Keratinocyte (primary cell): Measurements from ENCODE around the gene SLC22A1. TPM values are rescaled to one million over a fixed set of nuclear protein-coding genes. Genes with fewer than 3 reads are reported as not detected.

ENCODE experiments used
- DNase-seq: peaks from one replicate; pipeline ENCODE4 v3.0.0-alpha.2; 2011; ENCODE audit warnings: low read depth, missing footprints, low spot score
- FAIRE-seq: peaks from 2 replicates; lab custom pipeline; 2011; peaks lifted over from hg19 to GRCh38; lab: Jason Lieb, UNC
- H2AFZ ChIP-seq: 2 replicates; pipeline ENCODE4 v1.6.0; 2012; ENCODE audit warnings: low read length, control low read depth, inconsistent platforms; ENCODE audit not compliant: control insufficient read depth
- H3K27ac ChIP-seq: 2 replicates; pipeline ENCODE4 v1.5.1; 2011; ENCODE audit warnings: low read length; ENCODE audit not compliant: control insufficient read depth, insufficient read depth
- H3K27me3 ChIP-seq: 3 replicates; pipeline ENCODE4 v1.6.0; 2011; ENCODE audit warnings: low read length; ENCODE audit not compliant: control insufficient read depth, insufficient read depth; ENCODE audit errors: extremely low read depth
- H3K36me3 ChIP-seq, 2 experiments: 2 replicates in 1 of 2; 3 replicates in 1 of 2; pipeline ENCODE4 v1.5.1; 2011; ENCODE audit warnings: low read length in 2 of 2, mild to moderate bottlenecking in 1 of 2; ENCODE audit not compliant: control insufficient read depth in 2 of 2, insufficient read depth in 2 of 2; ENCODE audit errors: extremely low read depth in 1 of 2
- H3K4me1 ChIP-seq: 3 replicates; pipeline ENCODE4 v1.5.1; 2011; ENCODE audit warnings: low read length; ENCODE audit not compliant: control insufficient read depth, insufficient read depth; ENCODE audit errors: extremely low read depth
- H3K4me2 ChIP-seq: 3 replicates; pipeline ENCODE4 v1.6.0; 2011; ENCODE audit warnings: low read depth, low read length; ENCODE audit not compliant: control insufficient read depth, insufficient read depth; ENCODE audit errors: extremely low read depth
- H3K4me3 ChIP-seq, 3 experiments: fragments of 200-600 bp in 1 of 3; sonication (generic) in 1 of 3; 2 replicates in 2 of 3; 3 replicates in 1 of 3; pipeline ENCODE4 v1.5.1; 2011 to 2016; ENCODE audit warnings: low read length in 3 of 3, mild to moderate bottlenecking in 3 of 3, control low read depth in 2 of 3, inconsistent platforms in 1 of 3, low read depth in 1 of 3, mixed read lengths in 1 of 3, mixed run types in 1 of 3, moderate library complexity in 1 of 3; ENCODE audit not compliant: control insufficient read depth in 2 of 3, insufficient read depth in 2 of 3; ENCODE audit errors: extremely low read depth in 1 of 3
- H3K79me2 ChIP-seq: 2 replicates; pipeline ENCODE4 v1.6.0; 2012; ENCODE audit warnings: low read length; ENCODE audit not compliant: control insufficient read depth, insufficient read depth
- H3K9ac ChIP-seq: 3 replicates; pipeline ENCODE4 v1.6.0; 2011; ENCODE audit warnings: low read length; ENCODE audit not compliant: control insufficient read depth, insufficient read depth; ENCODE audit errors: extremely low read depth
- H3K9me1 ChIP-seq: 3 replicates; pipeline ENCODE4 v1.6.0; 2011; ENCODE audit warnings: low read length; ENCODE audit not compliant: control insufficient read depth, insufficient read depth; ENCODE audit errors: extremely low read depth
- H3K9me3 ChIP-seq: 2 replicates; pipeline ENCODE4 v1.5.1; 2012; ENCODE audit warnings: low read depth, low read length; ENCODE audit not compliant: control insufficient read depth
- H4K20me1 ChIP-seq: 3 replicates; pipeline ENCODE4 v1.6.0; 2011; ENCODE audit warnings: low read length; ENCODE audit not compliant: control insufficient read depth, insufficient read depth; ENCODE audit errors: extremely low read depth
- EZH2 ChIP-seq: IDR thresholded peaks from one replicate; pipeline ENCODE4 v1.6.1; 2012; ENCODE audit warnings: inconsistent platforms, mild to moderate bottlenecking, low read length, moderate library complexity
- dilution Hi-C: fragments of 300-500 bp; cut with MboI; formaldehyde crosslinking; loops from one replicate; pipeline ENCODE4 v1.7.0; 2020; ENCODE audit warnings: low sequenced_read_pairs; ENCODE audit not compliant: extremely low pct_ligation_motif_present
- polyA plus RNA-seq, 5 experiments: library from polyadenylated mRNA; depleted of rRNA in 3 of 5; stranded (reverse) in 3 of 5; stranded (forward) in 1 of 5; unstranded in 1 of 5; fragments of >200 nt; gene quantifications; 1 replicate in 1 of 5; 2 replicates in 3 of 5; 3 replicates in 1 of 5; pipeline versions ENCODE4 v1.2.1 to v1.2.3, GENCODE V29; 2011 to 2012; ENCODE audit warnings: missing spikeins in 2 of 5, low read depth in 1 of 5, low replicate concordance in 1 of 5
- TF ChIP-seq, protein P1 (sequence below), 3 experiments: IDR thresholded peaks in 1 of 3; conservative IDR thresholded peaks in 1 of 3; optimal IDR thresholded peaks in 1 of 3; 2 replicates in 2 of 3; 3 replicates in 1 of 3; pipeline versions ENCODE3 to v1.5.1; 2011; ENCODE audit warnings: low read length in 3 of 3, mild to moderate bottlenecking in 3 of 3, moderate library complexity in 2 of 3, control low read depth in 1 of 3, inconsistent platforms in 1 of 3; ENCODE audit not compliant: insufficient read depth in 2 of 3; ENCODE audit errors: extremely low read depth in 1 of 3

Gene SLC22A1
- polyA plus RNA-seq, 1 donor (not counting 4 experiments of a cell fraction or from before 2014, with no cell fraction given): 0.76 TPM

- Histone ChIP-seq H3K4me2 (no peak overlapping the region), H3K4me3 (no peak overlapping the region), H3K79me2 (no peaks in the 10 kb centered on the region), H3K9ac (no peak overlapping the region), H4K20me1 (no peaks in the 10 kb centered on the region), H3K36me3 (peaks cover 45 to 50% of the 10 kb centered on the region in 2 experiments), H3K9me3 (no peaks in the 10 kb centered on the region), H2AFZ (no peak overlapping the region), H3K9me1 (no peaks in the 10 kb centered on the region), H3K27me3 (no peaks in the 10 kb centered on the region), H3K27ac (no peak overlapping the region), H3K4me1 (no peaks in the 10 kb centered on the region)
- no peak for FAIRE-seq
- TF ChIP-seq EZH2: no peak
- TF ChIP-seq, protein P1, sequence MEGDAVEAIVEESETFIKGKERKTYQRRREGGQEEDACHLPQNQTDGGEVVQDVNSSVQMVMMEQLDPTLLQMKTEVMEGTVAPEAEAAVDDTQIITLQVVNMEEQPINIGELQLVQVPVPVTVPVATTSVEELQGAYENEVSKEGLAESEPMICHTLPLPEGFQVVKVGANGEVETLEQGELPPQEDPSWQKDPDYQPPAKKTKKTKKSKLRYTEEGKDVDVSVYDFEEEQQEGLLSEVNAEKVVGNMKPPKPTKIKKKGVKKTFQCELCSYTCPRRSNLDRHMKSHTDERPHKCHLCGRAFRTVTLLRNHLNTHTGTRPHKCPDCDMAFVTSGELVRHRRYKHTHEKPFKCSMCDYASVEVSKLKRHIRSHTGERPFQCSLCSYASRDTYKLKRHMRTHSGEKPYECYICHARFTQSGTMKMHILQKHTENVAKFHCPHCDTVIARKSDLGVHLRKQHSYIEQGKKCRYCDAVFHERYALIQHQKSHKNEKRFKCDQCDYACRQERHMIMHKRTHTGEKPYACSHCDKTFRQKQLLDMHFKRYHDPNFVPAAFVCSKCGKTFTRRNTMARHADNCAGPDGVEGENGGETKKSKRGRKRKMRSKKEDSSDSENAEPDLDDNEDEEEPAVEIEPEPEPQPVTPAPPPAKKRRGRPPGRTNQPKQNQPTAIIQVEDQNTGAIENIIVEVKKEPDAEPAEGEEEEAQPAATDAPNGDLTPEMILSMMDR (optimal IDR thresholded peaks at IDR 0.05 in 1 of 3, IDR thresholded peaks at IDR 0.05 in 1 of 3, conservative IDR thresholded peaks at IDR 0.05 in 1 of 3; ENCODE audit: extremely low read depth in 1 of 3, insufficient read depth in 2 of 3, low read length in 3 of 3): no peak
- DNase-seq: no peak
- dilution Hi-C loops: no loop called here
Measured at GRCh38 chr6:160092602-160093001, 29.0 kb upstream of the SLC22A1 start.

DNA sequence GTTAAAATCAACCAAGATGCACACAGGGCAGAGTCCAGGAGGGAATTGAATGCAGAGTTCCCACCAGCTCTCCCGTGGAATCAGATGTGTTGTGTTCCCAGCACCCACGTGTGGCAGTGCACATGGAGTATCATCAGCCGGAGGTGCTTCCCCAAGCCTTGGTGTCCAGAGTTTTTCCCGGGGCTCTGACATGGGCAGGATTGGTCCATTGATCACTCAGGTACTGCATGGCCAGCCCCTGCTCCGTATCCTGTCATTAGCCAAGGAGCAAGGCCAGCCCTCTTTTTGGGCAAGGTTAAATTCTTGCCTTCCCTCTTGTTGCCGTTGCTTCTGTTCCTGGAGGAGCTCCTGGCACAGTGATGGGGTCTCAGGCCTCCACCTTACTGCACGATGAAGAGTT lies 28.6 kb upstream of the SLC22A1 start:
- Histone ChIP-seq H3K79me2 (no peaks in the 10 kb centered on the region), H3K36me3 (peaks cover 43 to 54% of the 10 kb centered on the region in 2 experiments), H3K27me3 (no peaks in the 10 kb centered on the region), H4K20me1 (no peaks in the 10 kb centered on the region), H3K9ac (no peak overlapping the region), H2AFZ (no peak overlapping the region), H3K27ac (no peak overlapping the region), H3K4me3 (no peak overlapping the region), H3K4me2 (no peak overlapping the region), H3K9me3 (no peaks in the 10 kb centered on the region), H3K4me1 (no peaks in the 10 kb centered on the region), H3K9me1 (no peaks in the 10 kb centered on the region)
- FAIRE-seq: no peak
- DNase-seq: no peak
- dilution Hi-C loops: no loop called here
- TF ChIP-seq, protein P1 (optimal IDR thresholded peaks at IDR 0.05 in 1 of 3, IDR thresholded peaks at IDR 0.05 in 1 of 3, conservative IDR thresholded peaks at IDR 0.05 in 1 of 3; ENCODE audit: extremely low read depth in 1 of 3, insufficient read depth in 2 of 3, low read length in 3 of 3): no peak
- no peak for TF ChIP-seq EZH2
